HCT116 (cell line): ENCODE results near the gene TTC9.

Source experiments
- ATF3 ChIP-seq: IDR thresholded peaks from 2 replicates; pipeline ENCODE4 v1.6.1; 2012
- CEBPB ChIP-seq: IDR thresholded peaks from 2 replicates; pipeline ENCODE4 v1.6.1; 2012; ENCODE audit warnings: low read depth
- CTCF ChIP-seq, 3 experiments: fragments of 200-600 bp in 1 of 3; sonication (generic) in 1 of 3; IDR thresholded peaks in 2 of 3; conservative IDR thresholded peaks in 1 of 3; 2 replicates each; pipeline ENCODE4 v1.5.1; 2012 to 2017; ENCODE audit warnings: low read depth in 2 of 3, low read length in 2 of 3, antibody characterized with exemption in 1 of 3, borderline replicate concordance in 1 of 3, control low read depth in 1 of 3, mild to moderate bottlenecking in 1 of 3, mixed read lengths in 1 of 3, mixed run types in 1 of 3, moderate library complexity in 1 of 3; ENCODE audit not compliant: insufficient read depth in 1 of 3
- EGR1 ChIP-seq: IDR thresholded peaks from 2 replicates; pipeline ENCODE4 v1.6.1; 2012; ENCODE audit warnings: low read depth
- FOSL1 ChIP-seq: IDR thresholded peaks from 2 replicates; pipeline ENCODE4 v1.6.1; 2012; ENCODE audit warnings: low read depth
- MAX ChIP-seq: IDR thresholded peaks from 2 replicates; pipeline ENCODE4 v1.6.1; 2012
- POLR2A ChIP-seq: IDR thresholded peaks from 2 replicates; pipeline ENCODE4 v1.7.0; 2011; ENCODE audit warnings: borderline replicate concordance; ENCODE audit not compliant: insufficient read depth, insufficient read length; ENCODE audit errors: extremely low read depth
- POLR2AphosphoS5 ChIP-seq: IDR thresholded peaks from 2 replicates; pipeline ENCODE4 v1.6.1; 2011; ENCODE audit warnings: mild to moderate bottlenecking, low read depth, low read length, moderate library complexity
- RAD21 ChIP-seq: IDR thresholded peaks from 2 replicates; pipeline ENCODE4 v1.6.1; 2012; ENCODE audit warnings: low read depth, mild to moderate bottlenecking
- SIN3A ChIP-seq: IDR thresholded peaks from 2 replicates; pipeline ENCODE4 v1.6.1; 2012; ENCODE audit warnings: low read depth
- YY1 ChIP-seq: IDR thresholded peaks from 2 replicates; pipeline ENCODE4 v1.6.1; 2011; ENCODE audit warnings: low read length, low read depth, moderate library complexity, mild to moderate bottlenecking; ENCODE audit not compliant: insufficient replicate concordance; ENCODE audit errors: extremely low read depth
- ZNF274 ChIP-seq: fragments of 200-500 bp; sonication (Bioruptor generic); IDR thresholded peaks from 2 replicates; pipeline ENCODE4 v1.6.1; 2014; ENCODE audit warnings: mild to moderate bottlenecking, low read depth, low read length, inconsistent platforms

GRCh38 chr14:70713096-70713495, 71.4 kb downstream of the TTC9 start:
- TF ChIP-seq SIN3A = no peak
- no peak for TF ChIP-seq POLR2AphosphoS5
- TF ChIP-seq CTCF (IDR thresholded peaks at IDR 0.05 in 2 of 3, conservative IDR thresholded peaks at IDR 0.05 in 1 of 3; ENCODE audit: borderline replicate concordance in 1 of 3, insufficient read depth in 1 of 3, low read depth in 2 of 3, low read length in 2 of 3) = no peak
- TF ChIP-seq FOSL1 = no peak
- TF ChIP-seq CEBPB = no peak
- TF ChIP-seq POLR2A = no peak
- TF ChIP-seq ZNF274 = no peak
- TF ChIP-seq YY1 = no peak
- no peak for TF ChIP-seq EGR1
- TF ChIP-seq RAD21 = no peak
- TF ChIP-seq MAX = no peak
- TF ChIP-seq ATF3 = no peak
